ENCODE measurements around the gene TCIRG1.

DNA sequence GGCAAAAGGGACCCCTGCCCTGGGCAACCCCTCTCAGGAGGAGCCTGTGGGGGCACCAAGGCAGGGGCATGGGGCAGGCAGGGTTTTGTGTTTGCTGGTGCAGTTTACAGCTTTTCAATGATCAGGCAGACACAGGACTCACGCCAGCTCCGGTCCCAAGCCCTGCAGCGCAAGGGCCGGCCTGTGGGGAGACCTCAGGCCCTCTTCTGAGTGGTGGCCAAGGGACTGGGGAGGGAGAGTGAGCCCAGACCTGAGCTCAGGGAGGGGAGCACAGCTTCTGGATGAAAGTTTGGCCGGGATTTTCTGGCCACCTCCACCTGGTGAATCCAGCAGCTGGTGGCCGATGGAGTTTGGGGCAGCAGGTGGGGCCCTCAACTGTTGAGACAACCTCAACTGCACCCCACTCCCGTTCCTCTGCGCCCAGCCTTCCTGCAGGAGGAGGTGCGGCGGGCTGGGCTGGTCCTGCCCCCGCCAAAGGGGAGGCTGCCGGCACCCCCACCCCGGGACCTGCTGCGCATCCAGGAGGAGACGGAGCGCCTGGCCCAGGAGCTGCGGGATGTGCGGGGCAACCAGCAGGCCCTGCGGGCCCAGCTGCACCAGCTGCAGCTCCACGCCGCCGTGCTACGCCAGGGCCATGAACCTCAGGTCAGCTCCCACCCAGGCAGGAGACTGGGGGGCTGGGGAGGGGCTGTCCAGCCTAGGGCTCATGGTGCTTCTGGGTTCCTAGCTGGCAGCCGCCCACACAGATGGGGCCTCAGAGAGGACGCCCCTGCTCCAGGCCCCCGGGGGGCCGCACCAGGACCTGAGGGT, 3.6 kb downstream of the TCIRG1 start:
- TF ChIP-seq, protein P1, sequence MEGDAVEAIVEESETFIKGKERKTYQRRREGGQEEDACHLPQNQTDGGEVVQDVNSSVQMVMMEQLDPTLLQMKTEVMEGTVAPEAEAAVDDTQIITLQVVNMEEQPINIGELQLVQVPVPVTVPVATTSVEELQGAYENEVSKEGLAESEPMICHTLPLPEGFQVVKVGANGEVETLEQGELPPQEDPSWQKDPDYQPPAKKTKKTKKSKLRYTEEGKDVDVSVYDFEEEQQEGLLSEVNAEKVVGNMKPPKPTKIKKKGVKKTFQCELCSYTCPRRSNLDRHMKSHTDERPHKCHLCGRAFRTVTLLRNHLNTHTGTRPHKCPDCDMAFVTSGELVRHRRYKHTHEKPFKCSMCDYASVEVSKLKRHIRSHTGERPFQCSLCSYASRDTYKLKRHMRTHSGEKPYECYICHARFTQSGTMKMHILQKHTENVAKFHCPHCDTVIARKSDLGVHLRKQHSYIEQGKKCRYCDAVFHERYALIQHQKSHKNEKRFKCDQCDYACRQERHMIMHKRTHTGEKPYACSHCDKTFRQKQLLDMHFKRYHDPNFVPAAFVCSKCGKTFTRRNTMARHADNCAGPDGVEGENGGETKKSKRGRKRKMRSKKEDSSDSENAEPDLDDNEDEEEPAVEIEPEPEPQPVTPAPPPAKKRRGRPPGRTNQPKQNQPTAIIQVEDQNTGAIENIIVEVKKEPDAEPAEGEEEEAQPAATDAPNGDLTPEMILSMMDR (IDR thresholded peaks at IDR 0.05), result no peak
- TF ChIP-seq POLR2A (IDR thresholded peaks at IDR 0.05) (no peak), POLR2AphosphoS5 (IDR thresholded peaks at IDR 0.05; ENCODE audit: insufficient read depth in 1 of 2, low read depth in 1 of 2) (no peak)
